HG03060 (cell line): ENCODE data around the gene NBL1.
"Not testable (repeated sequence)": the region's sequence is repeated elsewhere in the genome, so short reads cannot be mapped to it uniquely, and the experiment has no call there.

Source experiments
- ATAC-seq: cut with Tn5 transposase; IDR thresholded peaks from one replicate; pipeline ENCODE4 v1.9.1; 2021; ENCODE audit warnings: low read depth, moderate number of reproducible peaks; ENCODE audit not compliant: unreplicated experiment

NBL1 gene

GRCh38 chr1:19621274-19621950, 22.7 kb upstream of the NBL1 start:
- ATAC-seq: no peak

GRCh38 chr1:19622204-19622603, 21.9 kb upstream of the NBL1 start:
- ATAC-seq: no peak

GRCh38 chr1:19623523-19623922, 20.6 kb upstream of the NBL1 start:
- no peak for ATAC-seq

GRCh38 chr1:19625291-19625937, 18.7 kb upstream of the NBL1 start:
- ATAC-seq: no peak

- no peak for ATAC-seq
These were observed 15.2 kb upstream of the NBL1 start for GRCh38 chr1:19628879-19629278.

- ATAC-seq: no peak
These were observed 14.8 kb upstream of the NBL1 start for GRCh38 chr1:19629357-19629756.

GRCh38 chr1:19630192-19630591, 13.9 kb upstream of the NBL1 start:
- ATAC-seq: not testable (repeated sequence)

GRCh38 chr1:19630720-19631395, 13.3 kb upstream of the NBL1 start:
- no peak for ATAC-seq

GRCh38 chr1:19632211-19632610, 11.9 kb upstream of the NBL1 start:
- ATAC-seq: no peak

- no peak for ATAC-seq
These were observed 11.0 kb upstream of the NBL1 start for GRCh38 chr1:19633106-19633505.

GRCh38 chr1:19635064-19635463, 9.0 kb upstream of the NBL1 start:
- ATAC-seq: not testable (repeated sequence)

- ATAC-seq: no peak
These were observed 8.5 kb upstream of the NBL1 start for GRCh38 chr1:19635646-19636045.

GRCh38 chr1:19636065-19636464, 8.0 kb upstream of the NBL1 start:
- no peak for ATAC-seq

GRCh38 chr1:19636749-19637148, 7.4 kb upstream of the NBL1 start:
- ATAC-seq: not testable (repeated sequence)

- no peak for ATAC-seq
These were observed 6.5 kb upstream of the NBL1 start for GRCh38 chr1:19637606-19638005.

GRCh38 chr1:19639228-19639627, 4.9 kb upstream of the NBL1 start:
- not testable (repeated sequence) for ATAC-seq

GRCh38 chr1:19639999-19640362, 4.1 kb upstream of the NBL1 start:
- no peak for ATAC-seq

- no peak for ATAC-seq
These were observed 3.5 kb upstream of the NBL1 start for GRCh38 chr1:19640363-19641316.

- ATAC-seq: no peak
These were observed 990 bp upstream of the NBL1 start for GRCh38 chr1:19643121-19643520.

GRCh38 chr1:19644395-19644680, 227 bp downstream of the NBL1 start:
- ATAC-seq: no peak
